ENCODE data around the gene ADM.

The ADM gene

GRCh38 chr11:10310301-10310841 lies 5.5 kb downstream of the ADM start:
- no peak for DNase-seq

GRCh38 chr11:10311802-10312201 lies 6.9 kb downstream of the ADM start:
- DNase-seq = no peak

GRCh38 chr11:10314199-10315072 lies 9.6 kb downstream of the ADM start:
- DNase-seq = no peak

GRCh38 chr11:10315083-10315482 lies 10.2 kb downstream of the ADM start:
- DNase-seq = no peak

- no peak for DNase-seq
Measured at GRCh38 chr11:10317151-10317755, 12.4 kb downstream of the ADM start.

GRCh38 chr11:10317776-10318526 lies 13.1 kb downstream of the ADM start:
- no peak for DNase-seq

GRCh38 chr11:10318527-10318802 lies 13.6 kb downstream of the ADM start:
- DNase-seq = no peak

DNA sequence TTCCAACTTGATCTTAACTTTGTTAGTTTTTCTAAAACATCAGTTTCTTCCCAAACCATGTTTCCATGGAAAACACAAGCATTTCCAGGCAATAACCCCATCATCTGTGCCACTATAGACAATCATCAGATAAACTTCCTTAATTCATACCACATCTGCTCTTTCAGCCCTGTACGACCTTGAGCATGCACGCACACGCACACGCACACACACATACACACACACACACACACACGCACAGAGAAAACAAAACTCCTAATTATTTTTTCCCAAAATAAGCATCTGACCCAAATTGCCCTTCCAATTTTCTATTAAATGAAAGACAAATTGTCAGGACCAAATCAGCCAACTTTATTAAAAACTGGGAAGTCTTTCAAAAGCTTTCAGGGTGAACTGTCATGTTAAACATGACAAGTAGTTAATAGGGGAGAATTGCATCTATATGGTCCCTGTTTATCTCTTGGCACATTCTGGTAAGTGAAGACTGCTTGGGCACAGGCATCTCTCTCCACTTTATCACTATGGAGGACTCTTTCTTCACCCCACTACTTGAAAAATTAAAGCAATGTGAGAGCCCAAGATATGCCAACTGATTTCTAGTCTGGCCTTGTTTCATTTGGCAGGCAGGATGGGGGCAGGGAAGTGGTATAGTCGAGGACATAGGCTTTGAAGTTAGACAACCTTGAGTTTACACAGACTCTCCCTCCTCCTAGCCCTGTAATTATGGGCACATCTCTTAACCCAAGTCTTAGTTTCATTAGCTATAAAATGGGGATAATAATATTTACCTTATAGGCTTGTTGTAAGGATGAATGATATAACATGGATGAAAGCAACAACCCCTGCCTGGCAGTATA lies 15.1 kb downstream of the ADM start:
- no peak for DNase-seq

DNA sequence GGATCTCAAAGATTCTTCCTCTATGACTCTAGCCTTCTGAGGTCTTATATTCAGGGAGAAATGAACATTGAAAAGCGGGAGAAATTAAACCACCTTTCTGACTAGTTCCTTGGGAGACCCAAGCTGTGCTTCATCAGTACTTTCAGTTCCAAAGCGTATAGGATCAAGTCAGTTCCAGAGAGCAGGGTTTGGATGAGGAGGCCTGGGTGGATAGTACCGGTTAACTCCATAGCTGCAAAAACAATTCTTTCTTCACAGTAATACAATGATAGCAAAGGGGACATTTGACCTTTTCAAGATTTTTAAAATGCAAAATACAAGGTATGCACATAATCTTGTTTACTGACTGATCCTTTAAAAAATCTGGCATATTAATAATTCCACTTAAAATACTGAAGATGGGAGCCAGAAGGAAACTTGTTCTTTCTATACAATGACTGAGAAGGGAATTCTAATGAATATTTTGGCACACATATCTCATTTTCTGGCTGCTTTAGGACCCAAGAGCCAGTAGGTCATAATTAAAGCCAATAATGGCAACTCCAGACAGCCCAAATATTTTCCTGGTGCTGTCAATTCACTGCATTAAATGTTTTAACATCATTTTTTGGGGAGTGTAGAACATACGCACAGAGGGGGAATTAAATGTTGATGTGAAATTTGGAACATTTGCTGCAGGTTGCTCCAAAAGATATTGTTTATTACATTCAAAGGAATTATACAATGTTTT lies 16.0 kb downstream of the ADM start:
- no peak for DNase-seq

DNA sequence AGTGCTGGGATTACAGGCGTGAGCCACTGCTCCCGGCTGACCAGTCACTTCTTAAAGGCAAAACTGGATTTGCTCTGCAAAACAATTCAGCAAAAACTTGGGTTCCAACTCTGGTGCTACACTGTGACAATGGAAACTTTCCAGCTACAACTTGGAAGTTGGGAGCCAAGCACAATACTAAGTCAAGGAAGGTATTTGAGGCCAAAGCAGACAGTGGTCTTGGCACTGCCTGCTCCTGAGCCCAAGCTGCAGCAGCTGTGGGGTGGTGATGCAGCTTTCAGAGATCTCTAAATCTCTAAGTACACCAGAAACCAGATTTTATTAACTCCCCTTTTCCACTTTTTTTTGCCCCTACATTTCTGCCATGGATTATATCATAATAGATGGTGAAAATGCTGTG lies 17.5 kb downstream of the ADM start:
- no peak for DNase-seq

- peak in 1 of 2 experiments; percentile 12 for DNase-seq
Measured at GRCh38 chr11:10322830-10323792, 18.2 kb downstream of the ADM start.

- no peak for DNase-seq
Measured at GRCh38 chr11:10323793-10324170, 18.9 kb downstream of the ADM start.

GRCh38 chr11:10324474-10324873 lies 19.6 kb downstream of the ADM start:
- no peak for DNase-seq

DNA sequence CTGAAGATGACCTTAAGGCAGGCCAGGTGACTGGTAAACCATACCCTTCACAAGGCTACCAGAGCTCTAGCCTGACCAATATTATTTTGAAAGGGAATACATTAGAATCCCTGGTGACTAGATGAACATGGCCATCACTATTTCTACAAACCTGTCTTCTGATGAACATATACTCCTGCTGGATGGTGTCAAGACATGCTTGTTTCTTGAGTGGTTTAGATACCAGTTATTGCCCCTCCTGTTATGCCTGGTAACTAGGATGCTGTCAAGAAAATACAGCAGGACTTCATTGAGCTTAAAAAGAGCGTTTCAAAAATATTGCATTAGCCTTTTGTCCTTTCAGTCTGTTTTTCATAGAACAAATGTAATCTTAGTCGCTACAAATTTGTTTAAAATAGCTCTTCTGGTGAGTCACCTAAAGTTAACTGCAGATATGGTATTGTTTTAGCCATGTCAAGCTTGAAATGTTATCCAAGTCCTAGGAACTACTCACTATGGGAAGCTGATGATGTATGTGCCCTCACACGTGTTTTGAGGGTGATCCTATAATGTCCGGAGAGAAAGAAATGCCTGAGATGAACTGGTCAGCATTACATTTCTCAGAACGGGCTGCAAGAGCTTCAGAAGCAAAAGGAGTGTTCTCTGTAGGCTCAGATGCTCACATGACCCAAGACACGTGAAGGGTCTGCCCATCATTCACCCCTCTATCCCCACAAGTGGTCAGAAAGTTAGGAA lies 20.6 kb downstream of the ADM start:
- no peak for DNase-seq

- DNase-seq = no peak
Measured at GRCh38 chr11:10326012-10326964, 21.4 kb downstream of the ADM start.

GRCh38 chr11:10327254-10327653 lies 22.4 kb downstream of the ADM start:
- no peak for DNase-seq

- DNase-seq = no peak
Measured at GRCh38 chr11:10328314-10329098, 23.6 kb downstream of the ADM start.

- no peak for DNase-seq
Measured at GRCh38 chr11:10329356-10329755, 24.5 kb downstream of the ADM start.
